ENCODE results near the gene ACP7.
A peak's percentile ranks its signal among the peaks of the same experiment; 100 is the strongest.

The ACP7 gene

DNA sequence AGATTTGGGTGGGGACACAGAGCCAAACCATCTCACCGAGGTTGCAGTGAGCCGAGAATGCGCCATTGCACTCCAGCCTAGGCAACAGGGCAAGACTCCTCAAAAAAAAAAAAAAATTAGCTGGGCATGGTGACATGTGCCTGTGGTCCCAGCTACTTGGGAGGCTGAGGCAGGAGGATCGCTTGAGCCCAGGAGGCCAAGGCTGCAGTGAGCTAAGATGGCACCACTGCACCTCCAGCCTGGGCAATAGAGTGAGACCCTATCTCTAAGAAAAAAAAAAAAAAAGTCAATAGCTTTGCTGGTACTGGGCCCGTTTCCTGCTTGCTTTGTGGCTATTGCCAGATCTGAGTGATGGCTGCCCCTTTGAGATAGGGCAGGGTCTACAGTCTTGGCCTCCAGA lies 13.1 kb downstream of the ACP7 start:
- FAIRE-seq: no peak
- DNase-seq (ENCODE audit: insufficient read length): no peak
- TF ChIP-seq POLR2AphosphoS5 (IDR thresholded peaks at IDR 0.05; ENCODE audit: low read depth, low read length) (no peak), POLR2A (IDR thresholded peaks at IDR 0.05; ENCODE audit: low read depth, low read length) (no peak), TAF1 (IDR thresholded peaks at IDR 0.05; ENCODE audit: borderline replicate concordance, low read depth, low read length) (no peak)

DNA sequence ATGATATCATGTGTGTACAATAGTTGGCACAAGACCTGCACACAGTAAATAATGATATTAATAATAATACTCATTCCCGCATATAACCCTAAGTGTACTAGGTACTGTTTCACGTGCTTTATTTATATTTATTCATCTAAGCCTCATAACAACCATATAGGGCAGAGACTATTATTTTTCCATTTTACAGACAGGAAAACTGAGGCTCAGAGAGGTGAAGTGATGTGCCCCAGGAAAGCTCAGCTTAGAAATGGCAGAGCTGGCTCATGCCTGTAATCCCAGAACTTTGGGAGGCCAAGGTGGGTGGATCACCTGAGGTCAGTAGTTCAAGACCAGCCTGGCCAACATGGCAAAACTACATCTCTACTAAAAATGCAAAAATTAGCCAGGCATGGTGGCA lies 13.6 kb downstream of the ACP7 start:
- TF ChIP-seq POLR2AphosphoS5 (IDR thresholded peaks at IDR 0.05; ENCODE audit: low read depth, low read length) (no peak), TAF1 (IDR thresholded peaks at IDR 0.05; ENCODE audit: borderline replicate concordance, low read depth, low read length) (no peak), POLR2A (IDR thresholded peaks at IDR 0.05; ENCODE audit: low read depth, low read length) (no peak)
- FAIRE-seq (no peak), DNase-seq (ENCODE audit: insufficient read length) (no peak)

DNA sequence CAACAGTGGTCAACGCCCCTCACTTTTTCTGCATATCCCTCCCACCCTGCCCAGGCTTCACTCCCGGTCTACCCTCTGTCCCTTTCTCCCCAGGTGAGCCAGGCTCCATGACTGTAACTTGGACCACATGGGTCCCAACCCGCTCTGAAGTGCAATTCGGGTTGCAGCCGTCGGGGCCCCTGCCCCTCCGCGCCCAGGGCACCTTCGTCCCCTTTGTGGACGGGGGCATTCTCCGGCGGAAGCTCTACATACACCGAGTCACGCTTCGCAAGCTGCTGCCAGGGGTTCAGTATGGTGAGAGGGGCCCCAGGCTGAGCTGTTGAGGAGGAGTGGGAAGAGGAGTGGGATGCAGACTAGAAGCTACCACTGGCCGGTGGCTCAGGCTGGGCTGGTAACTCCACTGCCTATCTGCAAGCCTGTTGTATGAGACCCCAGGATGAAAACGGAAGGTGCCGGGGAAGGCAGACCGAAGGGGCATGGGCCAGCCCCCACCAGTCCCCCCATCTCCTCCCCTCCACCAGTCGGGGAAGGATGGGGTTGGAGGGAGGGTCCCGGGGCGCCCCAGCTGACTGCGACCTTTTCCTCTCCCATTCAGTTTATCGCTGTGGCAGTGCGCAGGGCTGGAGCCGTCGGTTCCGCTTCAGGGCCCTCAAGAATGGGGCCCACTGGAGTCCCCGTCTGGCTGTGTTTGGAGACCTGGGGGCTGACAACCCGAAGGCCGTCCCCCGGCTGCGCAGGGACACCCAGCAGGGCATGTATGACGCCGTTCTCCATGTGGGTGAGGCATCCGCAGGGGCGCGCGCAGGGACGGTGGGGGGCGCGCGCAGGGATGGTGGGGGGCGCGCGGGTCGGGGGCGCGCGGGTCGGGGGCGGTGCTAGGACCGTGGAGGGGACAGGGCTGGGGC lies 14.4 kb downstream of the ACP7 start:
- DNase-seq (ENCODE audit: insufficient read length): no peak
- TF ChIP-seq TAF1 (IDR thresholded peaks at IDR 0.05; ENCODE audit: borderline replicate concordance, low read depth, low read length): no peak
- no peak for TF ChIP-seq POLR2A (IDR thresholded peaks at IDR 0.05; ENCODE audit: low read depth, low read length)
- no peak for TF ChIP-seq POLR2AphosphoS5 (IDR thresholded peaks at IDR 0.05; ENCODE audit: low read depth, low read length)
- no peak for FAIRE-seq

DNA sequence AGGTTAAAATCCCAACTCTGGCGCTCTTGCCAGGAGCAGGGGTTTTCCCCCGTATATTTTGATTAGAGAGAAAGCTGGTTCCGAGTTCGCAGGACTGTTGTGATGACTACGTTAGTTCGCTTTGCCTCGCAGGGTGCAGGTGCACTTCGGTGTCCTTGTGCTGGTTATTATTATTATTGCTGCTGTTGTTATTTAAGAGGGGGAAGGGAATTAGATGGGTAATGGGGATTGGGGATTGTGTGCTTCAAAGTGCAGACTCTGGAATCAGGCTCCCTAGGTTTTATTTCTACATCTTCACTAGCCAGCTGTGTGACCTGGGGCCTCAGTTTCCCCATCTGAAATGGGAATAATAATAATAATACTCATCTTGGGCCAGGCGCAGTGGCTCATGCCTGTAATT lies 15.2 kb downstream of the ACP7 start:
- TF ChIP-seq POLR2AphosphoS5 (IDR thresholded peaks at IDR 0.05; ENCODE audit: low read depth, low read length): no peak
- TF ChIP-seq POLR2A (IDR thresholded peaks at IDR 0.05; ENCODE audit: low read depth, low read length): no peak
- no peak for TF ChIP-seq TAF1 (IDR thresholded peaks at IDR 0.05; ENCODE audit: borderline replicate concordance, low read depth, low read length)
- FAIRE-seq: no peak
- DNase-seq (ENCODE audit: insufficient read length): no peak

DNA sequence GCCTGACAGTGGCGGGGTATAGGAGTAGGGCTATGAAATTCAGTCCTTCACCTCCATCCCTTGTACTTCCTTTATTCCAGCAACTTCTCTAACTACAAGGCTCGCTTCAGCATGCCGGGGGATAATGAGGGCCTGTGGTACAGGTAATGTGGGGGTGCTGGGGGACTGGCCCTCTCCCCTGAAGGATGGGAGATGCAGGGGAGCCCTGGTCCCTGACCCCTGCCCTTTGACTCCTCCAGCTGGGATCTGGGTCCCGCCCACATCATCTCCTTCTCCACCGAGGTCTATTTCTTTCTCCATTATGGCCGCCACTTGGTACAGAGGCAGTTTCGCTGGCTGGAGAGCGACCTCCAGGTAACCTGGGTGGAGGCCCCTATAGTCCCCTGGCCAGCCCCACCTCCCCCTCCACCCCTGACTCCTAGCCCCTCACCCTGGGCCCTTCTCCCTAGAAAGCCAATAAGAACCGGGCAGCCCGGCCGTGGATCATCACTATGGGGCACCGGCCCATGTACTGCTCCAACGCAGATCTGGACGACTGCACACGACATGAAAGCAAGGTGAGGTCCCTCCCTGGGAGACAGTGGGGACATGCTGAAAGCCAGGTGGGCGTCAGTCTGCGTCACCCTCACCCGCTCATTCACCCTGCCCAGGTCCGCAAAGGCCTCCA lies 16.5 kb downstream of the ACP7 start:
- TF ChIP-seq POLR2AphosphoS5 (IDR thresholded peaks at IDR 0.05; ENCODE audit: low read depth, low read length): no peak
- TF ChIP-seq TAF1 (IDR thresholded peaks at IDR 0.05; ENCODE audit: borderline replicate concordance, low read depth, low read length): no peak
- TF ChIP-seq POLR2A (IDR thresholded peaks at IDR 0.05; ENCODE audit: low read depth, low read length): no peak
- DNase-seq (ENCODE audit: insufficient read length): no peak
- FAIRE-seq: no peak

DNA sequence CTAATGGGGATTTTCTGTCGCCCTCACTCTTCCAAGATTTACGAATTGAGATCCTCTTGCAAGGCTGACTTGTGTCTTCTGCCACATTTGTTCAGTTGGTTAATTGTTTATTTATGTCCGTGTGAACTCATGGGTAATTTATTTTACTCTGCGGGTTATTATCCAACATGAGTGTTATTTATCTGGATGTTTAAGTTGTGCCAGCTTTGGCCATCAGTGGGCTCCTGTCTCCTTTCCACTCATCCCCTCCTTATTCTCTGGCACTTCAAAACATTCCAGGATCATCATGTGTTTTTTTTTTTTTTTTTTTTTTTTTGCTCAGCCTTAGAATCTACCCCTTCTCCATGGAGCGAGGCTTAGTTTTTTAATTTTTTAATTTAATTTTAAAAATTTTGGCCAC lies 19.0 kb downstream of the ACP7 start:
- no peak for FAIRE-seq
- DNase-seq (ENCODE audit: insufficient read length): no peak
- no peak for TF ChIP-seq POLR2AphosphoS5 (IDR thresholded peaks at IDR 0.05; ENCODE audit: low read depth, low read length)
- no peak for TF ChIP-seq POLR2A (IDR thresholded peaks at IDR 0.05; ENCODE audit: low read depth, low read length)
- TF ChIP-seq TAF1 (IDR thresholded peaks at IDR 0.05; ENCODE audit: borderline replicate concordance, low read depth, low read length): no peak

DNA sequence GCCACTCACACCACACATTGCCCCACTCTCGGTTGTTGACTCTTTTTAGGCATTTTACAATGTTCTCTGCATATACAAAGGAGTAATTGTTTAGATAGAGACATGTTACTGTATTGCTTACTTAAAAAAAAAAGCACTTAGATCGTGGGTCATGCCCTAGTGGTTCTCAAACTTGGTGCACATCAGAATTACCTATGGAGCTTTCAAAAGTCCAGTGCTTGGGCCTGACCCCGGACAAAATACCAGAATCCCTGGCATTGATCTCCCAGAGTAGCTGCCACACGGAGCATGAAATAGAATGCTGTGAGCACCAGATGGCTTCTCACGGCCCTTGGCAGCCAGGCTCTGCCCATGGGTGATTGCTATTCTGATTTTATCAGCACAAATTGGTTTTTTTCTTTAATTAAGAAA lies 20.0 kb downstream of the ACP7 start:
- DNase-seq (ENCODE audit: insufficient read length): no peak
- TF ChIP-seq POLR2A (IDR thresholded peaks at IDR 0.05; ENCODE audit: low read depth, low read length): no peak
- no peak for TF ChIP-seq TAF1 (IDR thresholded peaks at IDR 0.05; ENCODE audit: borderline replicate concordance, low read depth, low read length)
- TF ChIP-seq POLR2AphosphoS5 (IDR thresholded peaks at IDR 0.05; ENCODE audit: low read depth, low read length): no peak
- FAIRE-seq: no peak

DNA sequence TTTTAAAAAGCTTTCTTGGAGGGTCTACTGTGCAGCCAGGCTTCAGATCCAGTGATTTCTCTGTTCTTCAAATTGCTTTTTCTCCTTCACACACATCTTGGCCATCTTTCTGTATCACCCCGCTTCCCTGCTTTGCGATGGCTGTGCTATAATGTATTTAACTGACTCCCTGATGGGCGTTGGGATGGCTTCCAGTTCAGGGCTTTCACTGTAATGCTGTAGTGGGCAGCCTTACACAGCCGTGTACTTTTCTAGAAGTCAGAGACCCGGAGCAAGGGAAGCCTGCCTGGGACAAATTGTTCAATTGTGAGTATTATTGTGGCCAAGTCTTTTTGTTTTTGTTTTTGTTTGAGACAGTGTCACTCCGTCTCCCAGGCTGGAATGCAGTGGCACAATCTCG lies 22.0 kb downstream of the ACP7 start:
- no peak for TF ChIP-seq POLR2AphosphoS5 (IDR thresholded peaks at IDR 0.05; ENCODE audit: low read depth, low read length)
- no peak for TF ChIP-seq POLR2A (IDR thresholded peaks at IDR 0.05; ENCODE audit: low read depth, low read length)
- no peak for TF ChIP-seq TAF1 (IDR thresholded peaks at IDR 0.05; ENCODE audit: borderline replicate concordance, low read depth, low read length)
- no peak for FAIRE-seq
- no peak for DNase-seq (ENCODE audit: insufficient read length)

DNA sequence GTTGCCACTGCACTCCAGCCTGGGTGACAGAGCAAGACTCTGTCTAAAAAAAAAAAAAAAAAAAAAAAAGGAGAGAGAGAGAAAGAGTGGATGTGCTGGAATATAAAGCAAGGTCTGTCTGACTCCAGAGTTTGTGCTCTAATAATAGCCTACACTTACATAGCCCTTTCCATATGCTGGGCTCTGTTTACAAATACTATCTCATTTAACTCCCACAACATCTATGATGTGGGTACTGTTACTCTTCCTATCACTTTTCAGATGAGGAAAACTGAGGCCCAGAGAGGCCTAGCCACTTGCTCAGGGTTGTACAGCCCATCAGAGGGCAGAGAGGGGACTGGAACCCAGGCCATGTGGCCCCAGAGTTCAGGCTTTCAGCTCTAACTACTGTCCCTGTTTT lies 25.5 kb downstream of the ACP7 start:
- TF ChIP-seq TAF1 (IDR thresholded peaks at IDR 0.05; ENCODE audit: borderline replicate concordance, low read depth, low read length) (no peak), POLR2A (IDR thresholded peaks at IDR 0.05; ENCODE audit: low read depth, low read length) (no peak), POLR2AphosphoS5 (IDR thresholded peaks at IDR 0.05; ENCODE audit: low read depth, low read length) (no peak)
- FAIRE-seq (no peak), DNase-seq (ENCODE audit: insufficient read length) (no peak)

DNA sequence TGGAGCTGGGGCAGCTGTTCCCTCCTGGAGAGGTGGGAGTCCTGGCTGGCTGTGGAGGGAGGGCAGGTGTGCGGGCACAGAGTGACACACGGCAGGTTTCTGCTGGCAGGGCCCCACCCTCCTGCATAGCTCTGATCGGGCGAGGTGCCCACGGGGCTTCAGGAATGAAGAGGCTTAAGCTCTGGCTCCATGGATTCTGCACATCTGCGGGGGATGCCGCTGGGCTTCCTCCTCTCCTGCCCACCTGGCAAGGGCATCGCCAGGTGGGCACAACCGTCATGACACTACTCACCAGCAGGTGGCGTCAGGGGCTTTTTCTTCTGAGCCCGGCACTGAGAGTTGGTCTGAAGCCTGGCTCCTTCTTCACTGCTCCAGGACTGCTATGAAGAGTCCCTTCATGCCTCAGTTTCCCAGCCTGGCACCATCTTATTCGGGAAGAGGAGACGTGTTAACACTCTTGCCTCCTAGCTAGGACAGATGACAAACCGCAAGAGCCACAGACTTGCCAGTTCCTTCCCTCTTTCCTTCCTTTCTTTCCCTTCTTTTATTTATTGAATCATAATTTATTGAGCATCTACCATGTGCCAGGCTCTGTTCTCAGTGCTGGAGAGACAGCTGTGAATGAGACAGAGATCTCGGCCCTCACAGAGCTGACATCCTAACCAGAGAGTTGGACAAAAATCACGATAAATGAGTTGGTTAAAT lies 26.2 kb downstream of the ACP7 start:
- TF ChIP-seq TAF1 (IDR thresholded peaks at IDR 0.05; ENCODE audit: borderline replicate concordance, low read depth, low read length): no peak
- DNase-seq (ENCODE audit: insufficient read length) (peak; percentile 77), FAIRE-seq (no peak)

DNA sequence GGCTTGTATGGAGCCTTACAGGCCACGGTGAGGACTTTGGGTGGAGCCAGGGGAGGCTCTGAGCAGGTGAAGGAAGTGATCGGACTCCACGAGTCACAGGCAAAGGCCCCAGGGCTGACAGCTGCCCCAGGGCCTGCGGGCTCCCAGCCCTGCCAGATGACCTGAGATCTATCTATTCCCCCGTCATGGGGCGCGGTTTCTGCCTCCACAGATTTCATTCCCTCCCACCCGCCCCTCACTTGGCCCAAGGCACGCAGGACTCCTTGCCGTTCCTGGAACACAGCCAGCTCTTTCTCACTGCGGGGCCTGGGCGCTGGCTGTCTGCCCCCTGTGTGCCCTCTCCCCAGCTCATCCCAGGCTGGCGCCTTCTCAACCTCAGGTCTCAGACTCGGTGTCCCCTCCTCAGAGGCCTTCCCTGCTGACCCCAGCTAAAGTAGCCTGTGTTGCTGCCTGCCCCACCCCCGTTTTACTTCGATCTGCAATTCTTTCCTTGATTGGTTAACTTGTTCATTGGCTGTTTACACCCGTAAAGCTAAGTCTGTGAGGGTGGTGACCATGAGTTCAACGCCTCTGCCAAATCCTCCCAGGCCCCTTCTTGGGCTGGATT lies 27.5 kb downstream of the ACP7 start:
- TF ChIP-seq POLR2A (IDR thresholded peaks at IDR 0.05; ENCODE audit: low read depth, low read length): no peak
- TF ChIP-seq POLR2AphosphoS5 (IDR thresholded peaks at IDR 0.05; ENCODE audit: low read depth, low read length): no peak
- TF ChIP-seq TAF1 (IDR thresholded peaks at IDR 0.05; ENCODE audit: borderline replicate concordance, low read depth, low read length): no peak
- no peak for FAIRE-seq
- no peak for DNase-seq (ENCODE audit: insufficient read length)

All from GM12892 (cell line).